ENCODE measurements around the gene MSH6.

MSH6 gene

DNA sequence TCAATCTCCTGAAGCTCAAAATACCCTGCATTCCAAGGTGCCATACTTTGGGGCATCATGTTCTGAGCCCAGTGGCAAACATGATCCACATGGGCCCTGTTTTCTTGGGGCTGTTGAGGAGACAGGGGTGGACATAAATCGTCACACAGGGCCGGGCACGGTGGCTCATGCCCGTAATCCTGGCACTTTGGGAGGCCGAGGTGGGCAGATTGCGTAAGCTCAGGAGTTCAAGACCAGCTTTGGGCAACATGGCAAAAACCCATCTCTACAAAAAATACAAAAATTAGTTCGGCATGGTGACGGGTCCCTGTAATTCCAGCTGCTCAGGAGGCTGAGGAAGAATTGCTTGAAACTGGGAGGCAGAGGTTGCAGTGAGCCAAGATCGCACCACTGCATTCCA, 13.6 kb upstream of the MSH6 start:
- H3K4me3 ChIP-seq (ENCODE audit: low read depth, low read length), result no peak overlapping the region
- TF ChIP-seq, protein P1, sequence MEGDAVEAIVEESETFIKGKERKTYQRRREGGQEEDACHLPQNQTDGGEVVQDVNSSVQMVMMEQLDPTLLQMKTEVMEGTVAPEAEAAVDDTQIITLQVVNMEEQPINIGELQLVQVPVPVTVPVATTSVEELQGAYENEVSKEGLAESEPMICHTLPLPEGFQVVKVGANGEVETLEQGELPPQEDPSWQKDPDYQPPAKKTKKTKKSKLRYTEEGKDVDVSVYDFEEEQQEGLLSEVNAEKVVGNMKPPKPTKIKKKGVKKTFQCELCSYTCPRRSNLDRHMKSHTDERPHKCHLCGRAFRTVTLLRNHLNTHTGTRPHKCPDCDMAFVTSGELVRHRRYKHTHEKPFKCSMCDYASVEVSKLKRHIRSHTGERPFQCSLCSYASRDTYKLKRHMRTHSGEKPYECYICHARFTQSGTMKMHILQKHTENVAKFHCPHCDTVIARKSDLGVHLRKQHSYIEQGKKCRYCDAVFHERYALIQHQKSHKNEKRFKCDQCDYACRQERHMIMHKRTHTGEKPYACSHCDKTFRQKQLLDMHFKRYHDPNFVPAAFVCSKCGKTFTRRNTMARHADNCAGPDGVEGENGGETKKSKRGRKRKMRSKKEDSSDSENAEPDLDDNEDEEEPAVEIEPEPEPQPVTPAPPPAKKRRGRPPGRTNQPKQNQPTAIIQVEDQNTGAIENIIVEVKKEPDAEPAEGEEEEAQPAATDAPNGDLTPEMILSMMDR (IDR thresholded peaks at IDR 0.05; ENCODE audit: low read depth, low read length), result no peak

DNA sequence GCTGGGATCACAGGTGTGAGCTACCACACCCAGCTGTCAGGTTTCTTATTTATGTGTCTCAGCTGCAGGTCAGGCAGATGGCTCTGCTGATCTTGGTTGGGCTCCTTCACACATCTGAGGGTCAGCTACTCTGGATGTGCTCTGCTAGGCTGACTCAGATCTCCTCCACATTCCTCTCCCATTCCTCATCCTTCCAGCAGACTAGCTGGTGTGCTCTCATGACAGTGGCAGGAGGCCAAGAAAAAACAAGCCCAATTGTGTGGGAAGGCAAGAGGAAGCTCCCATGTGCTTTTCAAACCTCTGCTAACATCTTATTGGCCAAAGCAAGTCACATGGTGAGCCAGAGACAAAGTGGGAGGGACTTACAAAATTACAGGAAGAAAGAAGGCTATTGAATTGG, 11.7 kb upstream of the MSH6 start:
- no peak overlapping the region for H3K4me3 ChIP-seq (ENCODE audit: low read depth, low read length)
- TF ChIP-seq, protein P1 (IDR thresholded peaks at IDR 0.05; ENCODE audit: low read depth, low read length), result no peak

DNA sequence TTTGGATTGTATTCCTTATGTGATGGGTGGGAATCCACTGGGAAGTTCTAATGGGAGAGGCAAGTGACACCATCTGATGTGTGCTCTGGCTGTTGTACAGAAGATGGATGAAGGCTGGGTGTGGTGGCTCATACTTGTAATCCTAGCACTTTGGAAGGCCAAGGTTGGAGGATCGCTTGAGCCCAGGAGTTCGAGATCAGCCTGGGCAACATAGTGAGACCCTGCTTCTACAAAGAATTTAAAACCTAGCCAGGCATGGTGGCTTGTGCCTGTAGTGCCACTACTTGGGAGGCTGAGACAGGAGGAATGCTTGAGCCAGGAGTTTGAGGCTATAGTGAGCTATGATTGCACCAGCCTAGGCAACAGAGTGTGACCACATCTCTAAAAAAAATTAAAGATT, 10.6 kb upstream of the MSH6 start:
- TF ChIP-seq, protein P1 (IDR thresholded peaks at IDR 0.05; ENCODE audit: low read depth, low read length), result no peak
- H3K4me3 ChIP-seq (ENCODE audit: low read depth, low read length), result no peak overlapping the region

DNA sequence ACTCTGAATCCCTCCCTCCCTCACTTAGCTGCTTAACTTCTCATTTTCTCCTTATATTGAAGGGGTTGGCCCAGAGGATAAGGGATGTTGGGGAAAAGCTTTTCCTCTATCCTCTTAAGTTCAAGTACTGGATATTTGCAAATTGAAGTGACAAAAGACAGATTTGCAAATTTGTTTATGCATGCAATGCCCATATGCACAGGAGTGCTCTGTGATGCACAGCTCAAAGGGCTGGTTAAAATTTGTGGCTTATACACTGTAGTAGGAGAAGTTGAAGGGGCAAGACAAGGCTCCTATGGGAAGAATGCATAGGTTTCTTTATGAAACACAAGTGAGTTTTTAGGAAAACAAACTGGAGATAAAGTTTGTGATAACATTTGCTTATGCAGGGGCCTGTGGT, 8.4 kb upstream of the MSH6 start:
- TF ChIP-seq, protein P1 (IDR thresholded peaks at IDR 0.05; ENCODE audit: low read depth, low read length), result no peak
- no peak overlapping the region for H3K4me3 ChIP-seq (ENCODE audit: low read depth, low read length)

DNA sequence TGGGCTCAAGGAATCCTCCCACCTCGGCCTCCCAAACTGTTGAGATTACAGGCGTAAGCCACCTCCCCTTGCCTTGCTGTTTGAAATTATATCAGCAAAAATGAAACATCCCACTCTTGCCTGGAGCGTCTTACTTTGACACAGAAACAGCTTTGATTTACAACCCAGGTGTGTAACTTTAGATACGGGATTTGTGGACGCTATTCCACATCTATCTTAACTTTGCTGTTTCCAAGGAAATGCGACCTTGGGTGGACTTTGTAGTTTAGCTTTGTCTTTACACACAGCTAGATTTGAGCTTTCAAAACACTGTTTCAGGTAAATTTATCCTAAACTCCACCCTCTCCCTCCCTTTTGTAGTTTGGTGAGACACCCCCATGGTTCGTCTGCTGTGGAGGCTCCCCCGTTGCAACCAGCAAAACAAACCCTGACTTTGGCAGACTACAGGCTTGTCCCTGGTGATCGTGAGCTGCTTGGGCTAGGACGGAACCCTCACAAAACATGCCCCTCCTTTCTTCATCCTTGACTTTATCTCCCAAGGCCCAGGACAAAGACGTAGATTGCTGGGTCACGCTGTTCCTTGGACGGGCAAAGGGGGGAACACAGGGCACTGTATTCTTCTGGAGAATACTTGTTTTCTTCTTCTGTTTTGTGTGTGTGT, 5.5 kb upstream of the MSH6 start:
- TF ChIP-seq, protein P1 (IDR thresholded peaks at IDR 0.05; ENCODE audit: low read depth, low read length), result no peak
- no peak overlapping the region for H3K4me3 ChIP-seq (ENCODE audit: low read depth, low read length)

DNA sequence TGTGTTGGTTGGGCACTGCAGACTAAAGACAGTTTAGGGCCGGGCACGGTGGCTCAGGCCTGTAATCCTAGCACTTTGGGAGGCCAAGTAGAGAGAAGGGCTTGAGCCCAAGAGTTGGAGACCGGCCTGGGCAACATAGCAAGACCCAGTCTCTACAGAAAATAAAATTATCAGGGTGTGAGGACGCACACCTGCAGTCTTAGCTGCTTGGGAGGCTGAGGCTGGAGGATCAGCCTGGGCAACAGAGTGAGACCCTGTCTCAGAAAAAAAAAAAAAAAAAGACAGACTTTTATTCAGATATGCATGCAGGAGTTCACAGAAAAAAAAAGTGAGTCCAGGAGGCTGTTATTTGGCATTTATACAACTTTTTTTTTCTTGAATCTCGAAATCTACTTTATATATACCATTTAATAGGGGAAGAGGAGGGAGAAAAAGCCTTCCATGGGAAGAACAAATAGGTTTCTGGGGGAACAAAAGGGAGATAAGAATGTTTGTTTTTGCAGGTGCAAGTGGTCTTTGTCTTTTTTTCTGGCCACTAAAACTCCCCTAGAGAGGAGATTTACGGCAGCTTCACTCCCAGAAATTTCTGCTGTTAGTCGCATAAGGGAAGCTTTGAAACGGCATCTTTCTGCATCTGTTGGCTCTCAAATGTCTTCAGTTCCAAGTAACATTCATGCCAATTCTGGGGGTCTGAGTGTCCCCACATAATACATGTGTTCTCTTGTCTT, 4.1 kb upstream of the MSH6 start:
- TF ChIP-seq, protein P1 (IDR thresholded peaks at IDR 0.05; ENCODE audit: low read depth, low read length), result no peak
- H3K4me3 ChIP-seq (ENCODE audit: low read depth, low read length), result no peak overlapping the region

DNA sequence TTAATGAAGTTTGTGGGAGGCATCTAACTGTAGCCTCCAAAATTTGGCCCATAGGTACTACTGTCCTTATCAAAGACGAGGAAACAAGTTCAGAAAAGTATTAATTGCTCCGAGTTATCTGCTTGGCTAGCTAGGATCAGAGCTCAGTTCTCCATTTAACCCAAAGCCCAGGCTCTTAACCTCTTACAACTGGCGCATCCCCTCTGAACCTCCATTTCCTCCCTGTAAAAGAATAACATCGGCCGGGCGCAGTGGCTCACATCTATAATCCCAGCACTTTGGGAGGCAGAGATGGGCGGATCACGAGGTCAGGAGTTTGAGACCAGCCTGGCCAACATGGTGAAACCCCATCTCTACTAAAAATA, 3.5 kb upstream of the MSH6 start:
- no peak overlapping the region for H3K4me3 ChIP-seq (ENCODE audit: low read depth, low read length)
- TF ChIP-seq, protein P1 (IDR thresholded peaks at IDR 0.05; ENCODE audit: low read depth, low read length), result no peak

Data from WI38 (cell line).